H1 (cell line): ENCODE data around the gene GDF15. TPM values are rescaled to one million over a fixed set of nuclear protein-coding genes. Genes with fewer than 3 reads are reported as not detected.

Experiments used
- CBX8 ChIP-seq: fragments of 300-800, 300-1000 bp; sonication (generic); IDR thresholded peaks from 2 replicates; pipeline ENCODE4 v1.7.1; 2016; ENCODE audit warnings: low read depth, low read length, borderline replicate concordance
- CHD7 ChIP-seq: fragments of 300-600 bp; sonication (generic); IDR thresholded peaks from 2 replicates; pipeline ENCODE4 v1.7.1; 2012; ENCODE audit warnings: low read length, moderate library complexity, mild to moderate bottlenecking, inconsistent platforms; ENCODE audit not compliant: insufficient replicate concordance
- EGR1 ChIP-seq: IDR thresholded peaks from 2 replicates; pipeline ENCODE4 v1.6.1; 2011; ENCODE audit warnings: low read depth, low read length, borderline replicate concordance
- PHF8 ChIP-seq: fragments of 200-600 bp; sonication (generic); conservative IDR thresholded peaks from 2 replicates; pipeline ENCODE4 v1.7.1; 2012; ENCODE audit warnings: low read depth, mild to moderate bottlenecking, inconsistent platforms, low read length, moderate library complexity
- RBBP5 ChIP-seq: IDR thresholded peaks from 2 replicates; pipeline ENCODE4 v1.7.1; 2012; ENCODE audit warnings: low read depth, mild to moderate bottlenecking, inconsistent platforms, low read length, moderate library complexity, borderline replicate concordance
- SIN3A ChIP-seq, 2 experiments: IDR thresholded peaks in 1 of 2; conservative IDR thresholded peaks in 1 of 2; 2 replicates each; pipeline ENCODE4 v1.6.1; 2011 to 2012; ENCODE audit warnings: low read length in 2 of 2, improper control_type of control experiment in 1 of 2, low read depth in 1 of 2, mild to moderate bottlenecking in 1 of 2
- SP1 ChIP-seq: IDR thresholded peaks from 2 replicates; pipeline ENCODE4 v1.6.1; 2011; ENCODE audit warnings: low read depth, low read length
- SRF ChIP-seq: IDR thresholded peaks from 2 replicates; pipeline ENCODE4 v1.6.1; 2011; ENCODE audit warnings: mild to moderate bottlenecking, low read depth, low read length, moderate library complexity
- TAF1 ChIP-seq: IDR thresholded peaks from 2 replicates; pipeline ENCODE4 v1.6.1; 2011; ENCODE audit warnings: mild to moderate bottlenecking, low read depth, low read length
- TEAD4 ChIP-seq: IDR thresholded peaks from 2 replicates; pipeline ENCODE4 v1.6.1; 2012; ENCODE audit warnings: low read depth, low read length, inconsistent platforms, mixed read lengths
- USF2 ChIP-seq: IDR thresholded peaks from 2 replicates; pipeline ENCODE4 v1.6.1; 2011; ENCODE audit warnings: low read length, improper control_type of control experiment
- polyA plus RNA-seq, 7 experiments: library from polyadenylated mRNA; depleted of rRNA in 3 of 7; stranded (reverse) in 5 of 7; unstranded in 2 of 7; fragments of >200 nt in 5 of 7; fragments of 200-250 nt in 2 of 7; gene quantifications; 1 replicate in 5 of 7; 2 replicates in 1 of 7; 4 replicates in 1 of 7; pipeline versions ENCODE4 v1.2.1 to v1.2.3, GENCODE V29; 2011 to 2013; ENCODE audit warnings: missing spikeins in 2 of 7, mixed read lengths in 2 of 7
- total RNA-seq: library from RNA; stranded (reverse); fragmentation: NEBNext Ultra II Directional; extraction: Animal tissue kit (Norgen Biotek cat#: 25700); gene quantifications from 2 replicates; pipeline ENCODE4 v1.2.1, GENCODE V29; 2021

GDF15 gene
- total and polyA plus RNA-seq, 2 of the 8 experiments (the other 6 are each of a cell fraction or from before 2014, with no cell fraction given), result 4.1 to 8.5 TPM

- TF ChIP-seq TEAD4 (no peak; the same call in 1 of the 2 replicates), USF2 (no peak), CBX8 (no peak), PHF8 (no peak), SRF (no peak; the same call in 1 of the 2 replicates), EGR1 (no peak), SP1 (peak; percentile 73), TAF1 (0 out of 2 replicates have a peak, but pooled peaks have one; percentile 28), SIN3A (conservative IDR thresholded peaks at IDR 0.05 in 1 of 2, IDR thresholded peaks at IDR 0.05 in 1 of 2; ENCODE audit: low read depth in 1 of 2, low read length in 2 of 2) (no peak), RBBP5 (no peak), CHD7 (no peak)
These were observed 39.9 kb upstream of the GDF15 start (continued) for GRCh38 chr19:18346091-18346490.
